HepG2 (cell line): ENCODE results near the gene ECSIT. TPM values are rescaled to one million over a fixed set of nuclear protein-coding genes. Genes with fewer than 3 reads are reported as not detected.

Experiments used
- AGO1 ChIP-seq: fragments of 200-400 bp; formaldehyde crosslinking; IDR thresholded peaks from 2 replicates; pipeline ENCODE4 v1.6.1; 2017; ENCODE audit warnings: mild to moderate bottlenecking, low read depth, low read length, moderate library complexity; ENCODE audit not compliant: poor library complexity, severe bottlenecking
- CAMTA2 ChIP-seq: sonication (generic); formaldehyde crosslinking; IDR thresholded peaks from 2 replicates; pipeline ENCODE4 v1.4.0; 2020; ENCODE audit warnings: mild to moderate bottlenecking, missing genetic modification reagents, borderline replicate concordance
- ESRRA ChIP-seq: sonication (generic); formaldehyde crosslinking; IDR thresholded peaks from 2 replicates; pipeline ENCODE4 v1.5.1; 2020; ENCODE audit warnings: mild to moderate bottlenecking, low read depth, missing genetic modification reagents
- IKZF4 ChIP-seq: sonication (generic); formaldehyde crosslinking; IDR thresholded peaks from 2 replicates; pipeline ENCODE4 v1.5.1; 2020; ENCODE audit warnings: borderline replicate concordance, mild to moderate bottlenecking, low read depth, missing genetic modification reagents; ENCODE audit errors: not compliant biosample characterization
- KMT2A ChIP-seq: sonication (generic); formaldehyde crosslinking; IDR thresholded peaks from 2 replicates; pipeline ENCODE4 v1.4.0; 2020; ENCODE audit warnings: missing genetic modification reagents
- MTA3 ChIP-seq: sonication (generic); formaldehyde crosslinking; IDR thresholded peaks from 2 replicates; pipeline ENCODE4 v1.4.0; 2020; ENCODE audit warnings: missing genetic modification reagents
- NAIF1 ChIP-seq: sonication (generic); formaldehyde crosslinking; IDR thresholded peaks from 2 replicates; pipeline ENCODE4 v1.5.0; 2020; ENCODE audit warnings: mild to moderate bottlenecking, missing genetic modification reagents, borderline replicate concordance
- NR2F1 ChIP-seq, 2 experiments: fragments of 450-650 bp in 1 of 2; formaldehyde crosslinking in 1 of 2; IDR thresholded peaks; 2 replicates each; pipeline versions ENCODE4 v1.5.0 to v1.6.1; 2016 to 2020; ENCODE audit warnings: mild to moderate bottlenecking in 1 of 2, missing compliant biosample characterization in 1 of 2, missing genetic modification reagents in 1 of 2, moderate library complexity in 1 of 2
- REL ChIP-seq: sonication (generic); formaldehyde crosslinking; conservative IDR thresholded peaks from 2 replicates; pipeline ENCODE4 v1.8.0; 2022; ENCODE audit warnings: mild to moderate bottlenecking, missing genetic modification reagents, moderate library complexity
- SAFB2 ChIP-seq: sonication (generic); formaldehyde crosslinking; IDR thresholded peaks from 2 replicates; pipeline ENCODE4 v1.5.1; 2020; ENCODE audit warnings: missing genetic modification reagents, low read depth, mild to moderate bottlenecking, borderline replicate concordance
- SAP130 ChIP-seq: IDR thresholded peaks from 2 replicates; pipeline ENCODE4 v1.6.1; 2016; ENCODE audit warnings: low read depth
- SRSF4 ChIP-seq: fragments of 200-400 bp; formaldehyde crosslinking; IDR thresholded peaks from one replicate; pipeline ENCODE4 v1.6.1; 2018; ENCODE audit warnings: mild to moderate bottlenecking, low read depth, low read length, moderate library complexity; ENCODE audit not compliant: poor library complexity, severe bottlenecking
- YY1 ChIP-seq: IDR thresholded peaks from 2 replicates; pipeline ENCODE4 v1.6.1; 2011; ENCODE audit warnings: low read length, low read depth, moderate library complexity, mild to moderate bottlenecking; ENCODE audit not compliant: insufficient read depth, insufficient replicate concordance
- ZNF441 ChIP-seq: sonication (generic); formaldehyde crosslinking; IDR thresholded peaks from 2 replicates; pipeline ENCODE4 v1.7.0; 2021; ENCODE audit warnings: missing genetic modification reagents, borderline replicate concordance
- ZSCAN21 ChIP-seq: sonication (generic); formaldehyde crosslinking; IDR thresholded peaks from 2 replicates; pipeline ENCODE4 v1.8.0; 2022; ENCODE audit warnings: mild to moderate bottlenecking, missing genetic modification reagents, moderate library complexity, borderline replicate concordance
- polyA plus RNA-seq, 8 experiments: library from polyadenylated mRNA; depleted of rRNA in 3 of 8; stranded (reverse) in 7 of 8; unstranded in 1 of 8; fragments of >200 nt; fragmentation: Illumina TruSeq in 4 of 8; extraction: Trizol in 4 of 8; gene quantifications; 2 replicates each; pipeline versions ENCODE4 v1.2.1 to v1.2.3, GENCODE V29; 2011 to 2016; ENCODE audit warnings: low read depth in 4 of 8, missing spikeins in 1 of 8, mixed read lengths in 1 of 8; ENCODE audit not compliant: insufficient read depth in 1 of 8
- total RNA-seq, 5 experiments: library from RNA; depleted of rRNA; stranded (reverse); fragments of >200 nt; fragmentation: Illumina TruSeq; extraction: Trizol; gene quantifications; 2 replicates each; pipeline ENCODE4 v1.2.3, GENCODE V29; 2016; ENCODE audit warnings: low read depth in 1 of 5
- TF ChIP-seq, protein P1 (sequence below): sonication (generic); formaldehyde crosslinking; IDR thresholded peaks from 2 replicates; pipeline ENCODE4 v1.4.0; 2020; ENCODE audit warnings: mild to moderate bottlenecking, missing genetic modification reagents
- TF ChIP-seq, protein P2 (sequence below): sonication (generic); formaldehyde crosslinking; conservative IDR thresholded peaks from 2 replicates; pipeline ENCODE4 v1.4.0; 2020; ENCODE audit warnings: missing genetic modification reagents
- TF ChIP-seq, protein P3 (sequence below): IDR thresholded peaks from 2 replicates; pipeline ENCODE4 v1.6.1; 2016; ENCODE audit warnings: mild to moderate bottlenecking, missing biosample characterization, missing genetic modification reagents
- TF ChIP-seq, protein P4 (sequence below): sonication (generic); formaldehyde crosslinking; IDR thresholded peaks from 2 replicates; pipeline ENCODE4 v1.4.0; 2020; ENCODE audit warnings: missing genetic modification reagents

Gene ECSIT
- total and polyA plus RNA-seq, 2 of the 13 experiments (the other 11 are each of a cell fraction or from before 2014, with no cell fraction given) = 36.4 to 62.3 TPM

DNA sequence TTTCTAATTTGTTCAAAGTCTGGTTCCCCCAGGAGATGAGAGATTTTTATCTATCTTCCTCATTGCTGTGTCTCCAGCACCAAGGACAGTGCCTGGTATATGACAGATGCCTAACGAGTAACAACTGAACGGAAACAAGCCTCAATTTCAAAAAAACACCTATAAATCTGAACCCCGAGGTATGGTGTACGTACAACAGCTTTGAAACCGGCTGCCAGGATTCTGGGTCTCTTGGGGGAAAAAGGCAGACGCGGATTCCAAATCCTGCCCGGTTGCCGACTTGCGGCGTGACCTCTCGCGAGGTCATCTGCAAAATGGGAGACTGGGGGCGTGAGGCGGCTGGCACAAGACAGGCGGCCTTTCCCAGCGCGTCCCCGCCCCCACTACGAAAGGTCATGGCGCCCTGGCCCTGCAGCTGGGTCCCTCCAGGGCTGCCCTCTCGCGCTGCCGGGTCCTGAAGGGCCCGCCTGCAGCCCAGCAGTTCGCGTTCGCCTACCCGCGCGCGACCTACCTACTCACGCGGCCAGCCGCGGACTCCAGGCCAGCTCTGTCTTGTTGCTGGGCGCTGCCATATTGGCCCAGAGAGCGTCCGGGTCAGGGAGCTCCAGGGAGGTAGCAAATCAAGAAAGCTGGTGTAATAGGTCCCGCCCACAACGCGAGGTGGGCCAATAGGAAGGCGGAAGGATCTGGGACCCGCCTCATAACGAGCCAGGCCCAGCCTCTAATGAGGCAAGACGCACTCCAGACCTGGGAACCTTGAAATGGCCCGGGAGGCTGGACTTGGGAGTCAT, at the start of gene ECSIT (continued):
- TF ChIP-seq, protein P1, sequence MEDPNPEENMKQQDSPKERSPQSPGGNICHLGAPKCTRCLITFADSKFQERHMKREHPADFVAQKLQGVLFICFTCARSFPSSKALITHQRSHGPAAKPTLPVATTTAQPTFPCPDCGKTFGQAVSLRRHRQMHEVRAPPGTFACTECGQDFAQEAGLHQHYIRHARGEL = no peak
- TF ChIP-seq IKZF4 (CRISPR knock-in tag) (no peak), MTA3 (CRISPR knock-in tag) (0 out of 2 replicates have a peak, but pooled peaks have one; percentile 24), AGO1 (peak; percentile 38), KMT2A (CRISPR knock-in tag) (peak; percentile 20; the same call in 1 of the 2 replicates), ZNF441 (CRISPR knock-in tag) (peak; percentile 49), ESRRA (CRISPR knock-in tag) (peak; percentile 88; the same call in 1 of the 2 replicates), SAFB2 (CRISPR knock-in tag) (no peak), ZSCAN21 (CRISPR knock-in tag) (no peak), REL (no peak), YY1 (peak; percentile 99), SAP130 (CRISPR knock-in tag) (peak; percentile 94), NAIF1 (CRISPR knock-in tag) (0 out of 2 replicates have a peak, but pooled peaks have one; percentile 60), NR2F1 (CRISPR knock-in tag; IDR thresholded peaks at IDR 0.05) (peak; percentile 37 to 86; a peak in 2 of 4 replicates), SRSF4 (no peak), CAMTA2 (no peak)
- TF ChIP-seq, protein P2, sequence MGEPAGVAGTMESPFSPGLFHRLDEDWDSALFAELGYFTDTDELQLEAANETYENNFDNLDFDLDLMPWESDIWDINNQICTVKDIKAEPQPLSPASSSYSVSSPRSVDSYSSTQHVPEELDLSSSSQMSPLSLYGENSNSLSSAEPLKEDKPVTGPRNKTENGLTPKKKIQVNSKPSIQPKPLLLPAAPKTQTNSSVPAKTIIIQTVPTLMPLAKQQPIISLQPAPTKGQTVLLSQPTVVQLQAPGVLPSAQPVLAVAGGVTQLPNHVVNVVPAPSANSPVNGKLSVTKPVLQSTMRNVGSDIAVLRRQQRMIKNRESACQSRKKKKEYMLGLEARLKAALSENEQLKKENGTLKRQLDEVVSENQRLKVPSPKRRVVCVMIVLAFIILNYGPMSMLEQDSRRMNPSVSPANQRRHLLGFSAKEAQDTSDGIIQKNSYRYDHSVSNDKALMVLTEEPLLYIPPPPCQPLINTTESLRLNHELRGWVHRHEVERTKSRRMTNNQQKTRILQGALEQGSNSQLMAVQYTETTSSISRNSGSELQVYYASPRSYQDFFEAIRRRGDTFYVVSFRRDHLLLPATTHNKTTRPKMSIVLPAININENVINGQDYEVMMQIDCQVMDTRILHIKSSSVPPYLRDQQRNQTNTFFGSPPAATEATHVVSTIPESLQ = no peak
- TF ChIP-seq, protein P3, sequence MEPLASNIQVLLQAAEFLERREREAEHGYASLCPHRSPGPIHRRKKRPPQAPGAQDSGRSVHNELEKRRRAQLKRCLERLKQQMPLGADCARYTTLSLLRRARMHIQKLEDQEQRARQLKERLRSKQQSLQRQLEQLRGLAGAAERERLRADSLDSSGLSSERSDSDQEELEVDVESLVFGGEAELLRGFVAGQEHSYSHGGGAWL = peak; percentile 87
- TF ChIP-seq, protein P4, sequence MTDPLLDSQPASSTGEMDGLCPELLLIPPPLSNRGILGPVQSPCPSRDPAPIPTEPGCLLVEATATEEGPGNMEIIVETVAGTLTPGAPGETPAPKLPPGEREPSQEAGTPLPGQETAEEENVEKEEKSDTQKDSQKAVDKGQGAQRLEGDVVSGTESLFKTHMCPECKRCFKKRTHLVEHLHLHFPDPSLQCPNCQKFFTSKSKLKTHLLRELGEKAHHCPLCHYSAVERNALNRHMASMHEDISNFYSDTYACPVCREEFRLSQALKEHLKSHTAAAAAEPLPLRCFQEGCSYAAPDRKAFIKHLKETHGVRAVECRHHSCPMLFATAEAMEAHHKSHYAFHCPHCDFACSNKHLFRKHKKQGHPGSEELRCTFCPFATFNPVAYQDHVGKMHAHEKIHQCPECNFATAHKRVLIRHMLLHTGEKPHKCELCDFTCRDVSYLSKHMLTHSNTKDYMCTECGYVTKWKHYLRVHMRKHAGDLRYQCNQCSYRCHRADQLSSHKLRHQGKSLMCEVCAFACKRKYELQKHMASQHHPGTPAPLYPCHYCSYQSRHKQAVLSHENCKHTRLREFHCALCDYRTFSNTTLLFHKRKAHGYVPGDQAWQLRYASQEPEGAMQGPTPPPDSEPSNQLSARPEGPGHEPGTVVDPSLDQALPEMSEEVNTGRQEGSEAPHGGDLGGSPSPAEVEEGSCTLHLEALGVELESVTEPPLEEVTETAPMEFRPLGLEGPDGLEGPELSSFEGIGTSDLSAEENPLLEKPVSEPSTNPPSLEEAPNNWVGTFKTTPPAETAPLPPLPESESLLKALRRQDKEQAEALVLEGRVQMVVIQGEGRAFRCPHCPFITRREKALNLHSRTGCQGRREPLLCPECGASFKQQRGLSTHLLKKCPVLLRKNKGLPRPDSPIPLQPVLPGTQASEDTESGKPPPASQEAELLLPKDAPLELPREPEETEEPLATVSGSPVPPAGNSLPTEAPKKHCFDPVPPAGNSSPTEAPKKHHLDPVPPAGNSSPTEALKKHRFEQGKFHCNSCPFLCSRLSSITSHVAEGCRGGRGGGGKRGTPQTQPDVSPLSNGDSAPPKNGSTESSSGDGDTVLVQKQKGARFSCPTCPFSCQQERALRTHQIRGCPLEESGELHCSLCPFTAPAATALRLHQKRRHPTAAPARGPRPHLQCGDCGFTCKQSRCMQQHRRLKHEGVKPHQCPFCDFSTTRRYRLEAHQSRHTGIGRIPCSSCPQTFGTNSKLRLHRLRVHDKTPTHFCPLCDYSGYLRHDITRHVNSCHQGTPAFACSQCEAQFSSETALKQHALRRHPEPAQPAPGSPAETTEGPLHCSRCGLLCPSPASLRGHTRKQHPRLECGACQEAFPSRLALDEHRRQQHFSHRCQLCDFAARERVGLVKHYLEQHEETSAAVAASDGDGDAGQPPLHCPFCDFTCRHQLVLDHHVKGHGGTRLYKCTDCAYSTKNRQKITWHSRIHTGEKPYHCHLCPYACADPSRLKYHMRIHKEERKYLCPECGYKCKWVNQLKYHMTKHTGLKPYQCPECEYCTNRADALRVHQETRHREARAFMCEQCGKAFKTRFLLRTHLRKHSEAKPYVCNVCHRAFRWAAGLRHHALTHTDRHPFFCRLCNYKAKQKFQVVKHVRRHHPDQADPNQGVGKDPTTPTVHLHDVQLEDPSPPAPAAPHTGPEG = no peak
